Neural progenitor cell (in vitro differentiated cells): Measurements from ENCODE around the gene PPM1N. TPM values are rescaled to one million over a fixed set of nuclear protein-coding genes. Genes with fewer than 3 reads are reported as not detected.
A peak's percentile ranks its signal among the peaks of the same experiment; 100 is the strongest.

Source experiments
- DNase-seq: peaks from one replicate; pipeline ENCODE4 v3.0.0-alpha.2; 2016; ENCODE audit warnings: low spot score
- H2AFZ ChIP-seq: fragments of 200-600 bp; sonication (generic); replicated peaks from 2 replicates; pipeline ENCODE4 v1.6.1; 2016; ENCODE audit warnings: antibody characterized with exemption
- H3F3A ChIP-seq: fragments of 200-600 bp; sonication (generic); 2 replicates; pipeline ENCODE4 v1.6.1; 2016; ENCODE audit warnings: antibody characterized with exemption, low read depth
- H3K27ac ChIP-seq: fragments of 200-600 bp; sonication (generic); 2 replicates; pipeline ENCODE4 v1.5.1; 2016; ENCODE audit warnings: mild to moderate bottlenecking
- H3K27me3 ChIP-seq: fragments of 200-600 bp; sonication (generic); 2 replicates; pipeline ENCODE4 v1.6.1; 2016; ENCODE audit warnings: mild to moderate bottlenecking, moderate library complexity
- H3K36me3 ChIP-seq: fragments of 200-600 bp; sonication (generic); 2 replicates; pipeline ENCODE4 v1.5.1; 2016
- H3K4me1 ChIP-seq: fragments of 200-600 bp; sonication (generic); 2 replicates; pipeline ENCODE4 v1.6.1; 2016; ENCODE audit warnings: mixed run types
- H3K4me2 ChIP-seq: fragments of 200-600 bp; sonication (generic); 2 replicates; pipeline ENCODE4 v1.6.1; 2016
- H3K4me3 ChIP-seq: fragments of 200-600 bp; sonication (generic); 2 replicates; pipeline ENCODE4 v1.5.1; 2016
- H3K79me2 ChIP-seq: fragments of 200-600 bp; sonication (generic); 2 replicates; pipeline ENCODE4 v1.6.1; 2016; ENCODE audit warnings: low read depth
- H3K9ac ChIP-seq: fragments of 200-600 bp; sonication (generic); 2 replicates; pipeline ENCODE4 v1.6.1; 2016
- H3K9me3 ChIP-seq: fragments of 200-600 bp; sonication (generic); 2 replicates; pipeline ENCODE4 v1.5.1; 2016; ENCODE audit warnings: low read depth
- H4K20me1 ChIP-seq: fragments of 200-600 bp; sonication (generic); 2 replicates; pipeline ENCODE4 v1.6.1; 2016; ENCODE audit warnings: low read depth
- H3K27ac Mint-ChIP-seq: 3 replicates; pipeline ENCODE4 v1.8.0; 2021; ENCODE audit warnings: mixed read lengths
- H3K27me3 Mint-ChIP-seq: 2 replicates; pipeline ENCODE4 v1.8.0; 2022; ENCODE audit warnings: low read depth, mild to moderate bottlenecking, inconsistent platforms, moderate library complexity, mixed read lengths; ENCODE audit not compliant: insufficient read depth
- H3K36me3 Mint-ChIP-seq: 3 replicates; pipeline ENCODE4 v1.8.0; 2021; ENCODE audit warnings: mixed read lengths
- H3K4me1 Mint-ChIP-seq: 3 replicates; pipeline ENCODE4 v1.8.0; 2021; ENCODE audit warnings: mixed read lengths
- H3K4me3 Mint-ChIP-seq: 3 replicates; pipeline ENCODE4 v1.8.0; 2021; ENCODE audit warnings: mild to moderate bottlenecking, moderate library complexity, mixed read lengths
- H3K9me3 Mint-ChIP-seq: 3 replicates; pipeline ENCODE4 v1.8.0; 2020; ENCODE audit warnings: mixed read lengths
- EZH2 ChIP-seq: fragments of 200-600 bp; sonication (generic); IDR thresholded peaks from 2 replicates; pipeline ENCODE4 v1.6.1; 2017; ENCODE audit warnings: antibody characterized with exemption, mild to moderate bottlenecking, moderate library complexity
- EZH2phosphoT487 ChIP-seq: fragments of 200-600 bp; sonication (generic); IDR thresholded peaks from 2 replicates; pipeline ENCODE4 v1.6.1; 2017; ENCODE audit warnings: antibody characterized with exemption
- total RNA-seq: library from RNA; depleted of rRNA; stranded (reverse); fragments of >200 nt; gene quantifications from 2 replicates; pipeline ENCODE4 v1.2.3, GENCODE V29; 2015; ENCODE audit warnings: low replicate concordance
- TF ChIP-seq, protein P1 (sequence below): fragments of 200-600 bp; sonication (generic); IDR thresholded peaks from 2 replicates; pipeline ENCODE4 v1.5.1; 2017; ENCODE audit warnings: antibody characterized with exemption, mild to moderate bottlenecking

Gene PPM1N
- total RNA-seq, 1 donor from 2014 or later = 2.4 TPM

DNA sequence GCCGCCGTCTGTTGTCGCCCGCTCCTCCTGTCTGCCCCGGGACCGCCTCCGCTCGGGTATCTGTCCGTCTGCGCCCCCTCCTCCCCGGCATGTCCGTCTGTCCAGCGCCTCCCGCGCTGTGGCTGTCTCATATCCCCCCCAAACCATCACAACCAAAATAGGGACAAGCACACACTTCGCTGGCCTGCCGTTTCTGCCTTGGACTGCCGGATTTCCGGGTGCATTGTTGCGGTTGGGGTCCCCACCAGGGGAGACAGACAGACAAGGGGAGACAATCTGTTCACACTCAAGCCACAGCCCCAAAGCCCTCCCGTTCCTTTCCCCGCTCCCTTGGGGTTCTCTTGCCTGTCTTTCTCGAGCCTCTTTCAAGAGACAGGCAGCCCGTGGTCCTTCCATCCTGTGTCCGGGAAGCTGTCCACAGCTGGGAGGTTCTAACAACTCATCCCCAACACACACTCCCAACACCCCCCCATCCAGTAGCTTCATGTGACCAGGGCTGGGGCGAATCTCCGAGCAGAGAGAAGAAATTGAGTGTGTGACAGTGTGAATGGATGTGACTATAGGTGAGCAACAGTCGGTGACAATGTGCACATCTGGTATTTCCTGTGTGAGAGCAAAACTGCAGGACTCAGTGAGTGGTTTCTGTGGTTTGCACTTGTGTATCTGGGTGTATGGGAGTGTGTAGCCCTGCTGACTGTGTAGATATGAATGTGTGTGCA, 47.0 kb upstream of the PPM1N start:
- Mint-ChIP-seq H3K27ac (peak overlapping the region; percentile 91), H3K4me3 (peak overlapping the region; percentile 85), H3K36me3 (no peaks in the 10 kb centered on the region), H3K9me3 (peaks cover 2% of the 10 kb centered on the region), H3K4me1 (peaks cover 46% of the 10 kb centered on the region), H3K27me3 (peaks cover 23% of the 10 kb centered on the region)
- no peaks in the 10 kb centered on the region for H3K9me3 ChIP-seq
- peaks cover 31% of the 10 kb centered on the region for H3K27me3 ChIP-seq
- H3K4me1 ChIP-seq = peaks cover 4% of the 10 kb centered on the region
- H3K36me3 ChIP-seq = no peaks in the 10 kb centered on the region
- H3K4me2 ChIP-seq = peak overlapping the region; percentile 84
- TF ChIP-seq EZH2phosphoT487 = peak; percentile 19
- TF ChIP-seq, protein P1, sequence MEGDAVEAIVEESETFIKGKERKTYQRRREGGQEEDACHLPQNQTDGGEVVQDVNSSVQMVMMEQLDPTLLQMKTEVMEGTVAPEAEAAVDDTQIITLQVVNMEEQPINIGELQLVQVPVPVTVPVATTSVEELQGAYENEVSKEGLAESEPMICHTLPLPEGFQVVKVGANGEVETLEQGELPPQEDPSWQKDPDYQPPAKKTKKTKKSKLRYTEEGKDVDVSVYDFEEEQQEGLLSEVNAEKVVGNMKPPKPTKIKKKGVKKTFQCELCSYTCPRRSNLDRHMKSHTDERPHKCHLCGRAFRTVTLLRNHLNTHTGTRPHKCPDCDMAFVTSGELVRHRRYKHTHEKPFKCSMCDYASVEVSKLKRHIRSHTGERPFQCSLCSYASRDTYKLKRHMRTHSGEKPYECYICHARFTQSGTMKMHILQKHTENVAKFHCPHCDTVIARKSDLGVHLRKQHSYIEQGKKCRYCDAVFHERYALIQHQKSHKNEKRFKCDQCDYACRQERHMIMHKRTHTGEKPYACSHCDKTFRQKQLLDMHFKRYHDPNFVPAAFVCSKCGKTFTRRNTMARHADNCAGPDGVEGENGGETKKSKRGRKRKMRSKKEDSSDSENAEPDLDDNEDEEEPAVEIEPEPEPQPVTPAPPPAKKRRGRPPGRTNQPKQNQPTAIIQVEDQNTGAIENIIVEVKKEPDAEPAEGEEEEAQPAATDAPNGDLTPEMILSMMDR = no peak
- no peak for DNase-seq
- no peaks in the 10 kb centered on the region for H3K79me2 ChIP-seq
- peak overlapping the region; percentile 61 for H3K4me3 ChIP-seq
- H3K27ac ChIP-seq = no peak overlapping the region
- H3K9ac ChIP-seq = no peak overlapping the region
- H4K20me1 ChIP-seq = no peaks in the 10 kb centered on the region
- peaks cover 38% of the 10 kb centered on the region for H3F3A ChIP-seq
- H2AFZ ChIP-seq = peak overlapping the region; percentile 87

DNA sequence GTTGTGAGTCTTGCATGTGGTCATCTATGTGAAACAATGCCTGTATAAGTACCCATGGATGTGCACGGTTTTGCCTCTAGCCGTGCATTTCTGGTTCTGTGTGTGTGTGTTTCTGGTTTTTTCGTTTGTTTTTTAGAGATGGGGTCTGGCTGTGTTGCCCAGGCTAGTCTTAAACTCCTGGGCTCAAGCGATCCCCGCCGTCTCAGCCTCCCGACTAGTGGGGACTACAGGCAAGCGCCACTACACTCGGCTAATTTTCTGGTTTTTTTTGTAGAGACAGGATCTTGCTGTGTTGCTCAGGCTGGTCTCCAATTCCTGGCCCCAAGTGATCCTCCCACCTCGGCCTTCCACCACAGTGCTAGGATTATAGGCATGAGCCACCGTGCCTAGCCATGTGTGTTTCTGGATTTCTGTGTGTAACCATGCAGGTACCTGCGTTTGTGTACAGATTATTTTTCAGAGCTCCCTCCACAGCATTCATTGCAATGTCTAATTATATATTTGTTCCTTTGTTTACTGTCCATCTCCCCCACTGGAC, 46.3 kb upstream of the PPM1N start:
- Histone ChIP-seq H3K27ac (no peak overlapping the region), H3K4me1 (peaks cover 4% of the 10 kb centered on the region), H3K27me3 (peaks cover 31% of the 10 kb centered on the region), H3K9me3 (no peaks in the 10 kb centered on the region), H3K4me2 (no peak overlapping the region), H3K79me2 (no peaks in the 10 kb centered on the region), H3F3A (peaks cover 32% of the 10 kb centered on the region), H3K4me3 (no peak overlapping the region), H3K36me3 (no peaks in the 10 kb centered on the region), H4K20me1 (no peaks in the 10 kb centered on the region), H2AFZ (no peak overlapping the region), H3K9ac (no peak overlapping the region)
- Mint-ChIP-seq H3K27ac (peak overlapping the region; percentile 91), H3K4me3 (peak overlapping the region; percentile 85), H3K9me3 (peaks cover 2% of the 10 kb centered on the region), H3K36me3 (no peaks in the 10 kb centered on the region), H3K27me3 (peaks cover 26% of the 10 kb centered on the region), H3K4me1 (peaks cover 49% of the 10 kb centered on the region)
- DNase-seq = no peak
- no peak for TF ChIP-seq EZH2phosphoT487
- no peak for TF ChIP-seq EZH2
- TF ChIP-seq, protein P1 = no peak

DNA sequence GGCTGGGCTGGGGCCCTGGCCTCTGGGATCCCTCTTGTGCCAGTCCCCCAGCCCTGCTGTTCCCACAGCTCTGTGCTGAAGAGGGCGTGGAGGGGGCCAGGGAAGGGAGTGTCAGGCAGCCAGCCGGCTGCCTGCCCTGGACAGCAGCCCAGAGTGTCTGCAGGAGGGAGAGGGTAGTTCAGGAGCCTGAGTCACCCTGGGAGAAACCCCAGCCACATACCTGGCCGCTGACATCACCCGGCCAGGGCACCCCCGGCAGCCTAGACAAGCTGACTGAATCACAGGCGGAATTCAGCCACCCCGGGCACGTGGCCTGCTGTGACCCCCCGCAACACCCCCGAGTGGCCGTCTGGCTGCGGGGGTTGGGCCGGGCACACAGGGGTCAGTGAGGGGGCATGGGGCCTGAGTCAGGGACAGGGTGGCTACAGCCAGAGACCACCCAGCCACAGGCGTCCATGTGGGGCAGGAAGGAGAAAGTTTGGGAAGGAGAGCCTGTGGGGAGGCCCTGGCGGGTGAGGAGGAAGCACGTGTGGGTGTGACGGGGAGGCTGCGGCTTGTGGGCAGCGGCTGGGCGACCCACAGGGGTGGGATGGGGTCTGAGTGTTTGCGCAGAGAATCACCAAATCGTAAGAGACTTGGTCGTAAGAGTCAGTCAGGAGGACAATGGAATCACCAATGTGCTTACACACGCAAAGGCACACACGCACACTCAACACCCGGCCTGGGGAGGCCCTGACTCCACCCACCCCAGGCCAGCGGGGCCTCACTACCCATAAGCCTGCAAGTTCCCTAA, 42.3 kb upstream of the PPM1N start:
- peaks cover 27% of the 10 kb centered on the region for H3K4me1 Mint-ChIP-seq
- DNase-seq = peak; percentile 71
- H3K4me3 Mint-ChIP-seq = peak overlapping the region; percentile 1
- H3K27ac Mint-ChIP-seq = peak overlapping the region; percentile 68
- Histone ChIP-seq H4K20me1 (no peaks in the 10 kb centered on the region), H3K27me3 (peaks cover 17% of the 10 kb centered on the region), H3K4me1 (peaks cover 4% of the 10 kb centered on the region), H3K4me3 (no peak overlapping the region), H3K36me3 (no peaks in the 10 kb centered on the region), H3F3A (peaks cover 16% of the 10 kb centered on the region), H3K9ac (no peak overlapping the region), H3K79me2 (no peaks in the 10 kb centered on the region), H3K4me2 (no peak overlapping the region), H3K27ac (no peak overlapping the region), H3K9me3 (no peaks in the 10 kb centered on the region), H2AFZ (no peak overlapping the region)
- TF ChIP-seq EZH2phosphoT487 = no peak
- TF ChIP-seq, protein P1 = no peak
- TF ChIP-seq EZH2 = no peak
- no peaks in the 10 kb centered on the region for H3K36me3 Mint-ChIP-seq
- peaks cover 26% of the 10 kb centered on the region for H3K27me3 Mint-ChIP-seq
- peaks cover 2% of the 10 kb centered on the region for H3K9me3 Mint-ChIP-seq
